ENCODE data around the gene GPD1.

The GPD1 gene

DNA sequence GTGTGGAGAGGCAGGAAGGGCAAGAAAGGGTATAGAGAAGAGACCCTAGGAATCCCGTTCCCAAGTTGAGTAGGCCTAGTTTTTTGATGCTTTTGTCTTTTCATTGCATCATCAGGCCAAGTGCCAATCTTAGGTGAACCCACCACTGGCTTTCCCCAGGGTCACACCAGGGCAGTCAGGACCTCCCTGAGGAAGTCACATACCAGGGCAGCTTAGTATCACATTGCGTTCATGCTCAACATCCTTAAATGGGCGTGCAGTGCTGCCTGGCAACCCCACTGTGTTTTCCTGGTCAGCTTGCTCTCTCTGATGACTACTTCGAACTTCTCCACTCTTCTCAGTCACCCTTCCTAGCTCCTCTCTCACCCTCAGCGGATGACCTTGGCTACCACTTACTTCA, 37.4 kb upstream of the GPD1 start:
- no peaks in the 10 kb centered on the region for H3K9me3 ChIP-seq (ENCODE audit: control insufficient read depth, low read length)
- H3K4me3 ChIP-seq (ENCODE audit: low read depth, low read length) = no peak overlapping the region
- no peaks in the 10 kb centered on the region for H3K36me3 ChIP-seq (ENCODE audit: control insufficient read depth, insufficient read depth, low read length)
- H3K27ac ChIP-seq = no peak overlapping the region
- H2AFZ ChIP-seq = no peak overlapping the region
- no peak overlapping the region for H3K4me2 ChIP-seq (ENCODE audit: low read length)
- no peaks in the 10 kb centered on the region for H3K27me3 ChIP-seq (ENCODE audit: control insufficient read depth, insufficient read depth, low read length)
- H3K4me1 ChIP-seq = no peaks in the 10 kb centered on the region
- no peak for TF ChIP-seq CTCF (IDR thresholded peaks at IDR 0.05)
- no peak overlapping the region for H3K9ac ChIP-seq
- no peaks in the 10 kb centered on the region for H3K79me2 ChIP-seq

DNA sequence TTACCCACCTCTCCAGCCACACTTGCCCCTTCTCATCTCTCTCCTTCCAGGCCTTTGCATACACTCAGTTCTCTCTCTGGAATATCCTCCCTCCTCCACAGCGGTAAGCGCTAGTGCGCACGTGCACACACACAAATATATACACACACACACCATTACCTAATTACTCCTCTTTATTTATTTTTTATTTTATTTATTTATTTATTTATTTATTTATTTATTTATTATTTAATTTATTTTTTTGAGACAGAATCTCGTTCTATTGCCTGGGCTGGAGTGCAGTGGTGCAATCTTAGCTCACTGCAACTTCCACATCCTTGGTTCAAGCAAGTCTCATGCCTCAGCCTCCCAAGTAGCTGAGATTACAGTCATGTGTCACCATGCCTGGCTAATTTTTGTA, 34.7 kb upstream of the GPD1 start:
- Histone ChIP-seq H3K9ac (no peak overlapping the region), H2AFZ (no peak overlapping the region), H3K9me3 (ENCODE audit: control insufficient read depth, low read length) (no peaks in the 10 kb centered on the region), H3K27ac (no peak overlapping the region), H3K36me3 (ENCODE audit: control insufficient read depth, insufficient read depth, low read length) (no peaks in the 10 kb centered on the region), H3K4me3 (ENCODE audit: low read depth, low read length) (no peak overlapping the region), H3K4me2 (ENCODE audit: low read length) (no peak overlapping the region), H3K27me3 (ENCODE audit: control insufficient read depth, insufficient read depth, low read length) (no peaks in the 10 kb centered on the region), H3K4me1 (no peaks in the 10 kb centered on the region), H3K79me2 (no peaks in the 10 kb centered on the region)
- TF ChIP-seq CTCF (IDR thresholded peaks at IDR 0.05) = no peak

DNA sequence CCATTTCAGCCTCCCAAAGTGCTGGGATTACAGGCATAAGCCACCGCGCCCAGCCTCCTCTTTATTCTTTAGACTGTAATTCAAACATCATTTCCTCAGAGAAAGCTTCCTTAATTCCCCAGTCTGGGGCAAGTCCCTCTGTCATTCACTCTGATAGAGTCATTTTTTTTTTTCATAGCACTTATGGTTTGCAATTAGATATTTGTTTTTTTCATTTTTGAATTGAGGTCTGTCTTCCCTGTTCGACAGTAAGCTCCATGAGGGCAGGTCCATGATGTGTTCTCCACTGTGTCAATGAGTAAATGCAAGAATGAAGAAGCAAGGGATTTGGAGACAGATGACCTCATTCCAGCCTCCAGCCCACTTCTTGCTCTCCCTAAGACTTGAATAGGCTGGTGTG, 34.3 kb upstream of the GPD1 start:
- Histone ChIP-seq H3K4me1 (no peaks in the 10 kb centered on the region), H3K36me3 (ENCODE audit: control insufficient read depth, insufficient read depth, low read length) (no peaks in the 10 kb centered on the region), H3K27me3 (ENCODE audit: control insufficient read depth, insufficient read depth, low read length) (no peaks in the 10 kb centered on the region), H3K79me2 (no peaks in the 10 kb centered on the region), H3K9me3 (ENCODE audit: control insufficient read depth, low read length) (no peaks in the 10 kb centered on the region), H3K9ac (no peak overlapping the region), H2AFZ (no peak overlapping the region), H3K4me2 (ENCODE audit: low read length) (no peak overlapping the region), H3K27ac (no peak overlapping the region), H3K4me3 (ENCODE audit: low read depth, low read length) (no peak overlapping the region)
- TF ChIP-seq CTCF (IDR thresholded peaks at IDR 0.05) = no peak

DNA sequence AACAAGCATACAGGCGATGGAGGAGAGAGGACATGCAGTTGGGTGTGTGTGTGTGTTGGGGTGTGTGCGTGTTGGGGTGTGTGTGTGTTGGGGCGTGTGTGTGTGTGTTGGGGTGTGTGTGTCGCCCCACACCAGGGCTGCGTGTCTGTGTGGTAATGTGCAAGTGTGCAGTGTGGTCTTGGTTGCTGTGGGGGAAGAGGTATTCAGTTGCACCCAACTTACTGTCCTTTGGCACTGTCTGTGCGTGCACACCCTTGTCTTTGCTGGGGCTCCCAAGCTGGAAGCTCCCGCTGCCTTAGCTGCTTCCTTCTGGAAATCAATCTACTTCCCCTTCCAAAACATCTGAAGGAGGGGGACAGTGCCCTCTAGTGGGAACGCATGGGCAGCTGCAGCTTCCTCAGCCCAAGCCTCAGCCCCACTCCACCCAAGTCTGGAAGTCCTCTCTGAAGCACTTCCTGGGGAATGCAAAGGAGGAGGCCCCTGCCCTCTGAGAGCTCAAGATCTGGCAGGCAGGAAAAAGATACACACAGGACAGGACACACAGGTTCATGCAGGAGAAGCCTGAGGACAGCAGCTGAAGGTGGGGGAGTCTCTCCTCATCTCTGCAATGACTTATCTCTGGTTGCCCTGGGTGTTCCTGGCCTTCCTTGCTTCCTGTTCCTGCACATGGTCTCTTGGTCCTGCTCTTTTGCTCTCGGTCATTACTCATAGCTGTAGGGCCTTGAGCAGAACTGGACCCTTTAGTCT, 33.3 kb upstream of the GPD1 start:
- peaks cover 6% of the 10 kb centered on the region for H3K4me1 ChIP-seq
- H3K27me3 ChIP-seq (ENCODE audit: control insufficient read depth, insufficient read depth, low read length) = no peaks in the 10 kb centered on the region
- peak; percentile 94 for TF ChIP-seq CTCF (IDR thresholded peaks at IDR 0.05)
- H3K27ac ChIP-seq = no peak overlapping the region
- H3K4me2 ChIP-seq (ENCODE audit: low read length) = no peak overlapping the region
- H3K9me3 ChIP-seq (ENCODE audit: control insufficient read depth, low read length) = no peaks in the 10 kb centered on the region
- H3K4me3 ChIP-seq (ENCODE audit: low read depth, low read length) = no peak overlapping the region
- no peaks in the 10 kb centered on the region for H3K79me2 ChIP-seq
- H3K9ac ChIP-seq = no peak overlapping the region
- no peaks in the 10 kb centered on the region for H3K36me3 ChIP-seq (ENCODE audit: control insufficient read depth, insufficient read depth, low read length)
- peak overlapping the region; percentile 30 for H2AFZ ChIP-seq

All from parathyroid adenoma (tissue), 2 donors.